ENCODE measurements around the gene ARID4A.
"Not testable (repeated sequence)": the region's sequence is repeated elsewhere in the genome, so short reads cannot be mapped to it uniquely, and the experiment has no call there.

ARID4A gene

DNA sequence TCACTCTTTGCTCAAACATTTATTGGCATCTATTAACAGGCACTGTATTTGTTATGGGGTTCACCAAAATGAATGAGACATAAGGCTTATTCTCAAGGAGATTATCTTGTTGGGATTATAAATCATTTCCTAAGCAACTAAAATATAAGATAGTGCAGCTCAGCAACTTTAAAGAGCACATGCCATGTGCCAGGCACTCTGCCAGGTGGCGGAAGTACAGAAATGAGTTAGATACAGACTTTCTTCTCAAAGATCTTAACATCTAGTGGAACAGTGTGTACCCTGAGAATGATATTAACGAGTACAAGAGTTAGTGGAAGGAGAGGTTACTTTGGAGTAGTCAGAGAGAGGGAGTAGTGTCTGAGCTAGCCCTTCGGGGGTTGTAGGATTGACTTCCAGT, 68.9 kb downstream of the ARID4A start:
- DNase-seq: no peak

DNA sequence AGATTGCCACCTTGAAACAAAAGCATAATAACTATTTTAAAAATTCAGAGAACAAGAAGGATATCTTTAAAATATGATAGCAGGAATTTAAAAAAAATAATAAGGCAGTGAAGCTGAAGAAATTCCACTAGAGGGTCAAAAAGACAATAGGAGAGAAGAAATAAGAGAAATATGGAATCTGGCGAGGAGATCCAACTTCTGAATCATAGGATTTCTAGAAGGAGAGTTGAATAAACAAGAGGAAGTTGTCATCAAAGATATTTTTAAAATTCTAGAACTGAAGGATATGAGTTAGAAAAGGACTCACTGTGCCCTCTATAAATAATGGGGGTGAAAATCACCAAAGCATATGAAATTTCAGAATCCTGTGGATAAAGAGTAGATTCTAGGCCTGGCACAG, 70.6 kb downstream of the ARID4A start:
- peak; percentile 42 for DNase-seq

DNA sequence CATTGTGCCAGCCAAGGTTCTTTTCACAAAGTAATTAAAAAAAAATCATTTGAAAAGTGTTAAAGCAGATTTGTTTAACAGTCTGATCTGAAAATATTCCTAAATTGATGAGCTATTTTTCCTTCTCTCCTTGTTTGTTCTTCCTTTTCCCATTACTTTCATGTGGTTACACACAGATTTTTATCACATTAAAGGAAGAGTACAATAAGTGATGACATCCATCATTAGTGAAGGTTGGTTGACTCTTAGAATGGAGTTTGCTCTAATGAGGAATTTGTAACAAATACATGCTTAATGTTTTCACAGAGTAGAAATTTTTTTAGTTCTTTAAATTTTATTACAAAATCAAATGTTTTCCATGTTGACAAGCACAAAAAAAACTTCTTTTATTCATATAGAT, 78.4 kb downstream of the ARID4A start:
- no peak for DNase-seq

DNA sequence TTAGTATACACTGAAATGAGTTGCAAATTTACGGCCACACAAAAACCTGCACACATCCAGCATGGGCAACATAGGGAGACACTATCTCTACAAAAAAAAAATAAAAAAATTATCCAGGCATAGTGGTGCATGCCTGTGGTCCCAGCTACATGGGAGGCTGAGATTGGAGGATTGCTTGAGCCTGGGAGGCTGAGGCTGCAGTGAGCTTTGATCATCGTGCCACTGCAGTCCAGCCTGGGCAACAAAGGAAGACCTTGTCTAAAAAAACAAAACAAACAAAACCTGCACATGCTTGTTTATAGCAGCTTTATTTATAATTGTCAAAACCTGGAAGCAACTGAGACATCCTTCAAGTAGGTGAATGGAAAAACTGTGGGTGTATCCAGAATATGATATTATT, 92.5 kb downstream of the ARID4A start:
- DNase-seq: no peak

DNA sequence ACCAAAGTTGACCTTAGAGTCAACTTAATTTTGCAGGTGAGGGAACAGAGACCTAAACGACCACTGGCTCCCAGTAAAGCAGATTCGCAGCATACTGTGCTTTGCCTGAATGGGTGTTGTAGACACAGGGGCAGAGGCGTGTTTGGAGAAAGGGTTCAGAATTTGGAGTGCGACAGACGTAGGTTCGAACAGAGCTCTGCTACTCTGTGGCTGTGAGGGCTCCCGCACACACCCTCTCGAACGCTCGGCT, 97.1 kb downstream of the ARID4A start:
- DNase-seq: no peak

DNA sequence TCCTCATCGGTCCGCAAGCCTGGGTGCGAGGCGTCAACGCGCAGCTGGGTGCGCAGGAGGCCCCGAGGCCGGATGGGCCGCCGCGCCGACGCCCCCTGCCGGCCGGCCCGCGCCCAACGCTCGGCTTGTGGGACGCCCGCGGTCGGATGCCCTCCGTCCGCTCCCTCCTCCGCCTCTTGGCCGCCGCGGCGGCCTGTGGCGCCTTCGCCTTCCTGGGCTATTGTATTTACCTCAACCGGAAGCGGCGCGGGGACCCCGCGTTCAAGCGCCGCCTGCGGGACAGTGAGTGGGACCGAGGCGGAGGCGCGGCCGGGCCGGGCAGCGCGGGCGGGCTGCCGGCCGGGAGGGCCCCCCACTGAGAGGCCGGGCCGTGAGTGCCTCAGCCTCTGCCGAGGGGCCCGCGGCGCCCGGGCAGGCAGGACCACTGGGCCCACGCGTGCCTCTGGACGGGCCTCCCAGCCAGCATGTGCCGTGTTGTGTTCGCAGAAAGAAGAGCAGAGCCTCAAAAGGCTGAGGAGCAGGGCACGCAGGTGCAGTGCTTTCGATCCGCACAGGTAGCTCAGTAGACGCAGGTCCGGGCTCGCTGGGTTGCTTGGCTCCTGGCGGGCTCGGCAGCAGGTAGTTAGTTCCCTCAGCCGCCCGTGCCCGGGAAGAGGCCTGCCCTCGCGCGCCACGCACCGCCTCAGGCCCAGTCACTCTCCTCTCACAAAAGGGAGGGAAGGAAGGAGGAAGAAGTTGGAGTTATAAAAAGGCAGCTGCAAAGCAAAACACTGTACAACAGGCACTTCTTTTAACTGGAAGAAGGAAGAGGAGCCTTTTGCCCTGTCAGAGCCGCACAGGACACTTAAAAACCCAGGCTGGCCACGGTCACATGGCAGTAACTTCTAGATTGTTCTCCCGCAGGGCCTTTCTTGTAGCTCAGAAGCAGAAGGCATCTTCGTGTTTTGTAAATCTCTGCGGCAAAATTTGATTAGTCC, 97.7 kb downstream of the ARID4A start, which contains the start of gene TOMM20L:
Gene TOMM20L (plus strand): TSS at position 119 of the 977 bp plus-strand sequence. CDS start 28 bp downstream, at position 147.
- peak; percentile 74 for DNase-seq

DNA sequence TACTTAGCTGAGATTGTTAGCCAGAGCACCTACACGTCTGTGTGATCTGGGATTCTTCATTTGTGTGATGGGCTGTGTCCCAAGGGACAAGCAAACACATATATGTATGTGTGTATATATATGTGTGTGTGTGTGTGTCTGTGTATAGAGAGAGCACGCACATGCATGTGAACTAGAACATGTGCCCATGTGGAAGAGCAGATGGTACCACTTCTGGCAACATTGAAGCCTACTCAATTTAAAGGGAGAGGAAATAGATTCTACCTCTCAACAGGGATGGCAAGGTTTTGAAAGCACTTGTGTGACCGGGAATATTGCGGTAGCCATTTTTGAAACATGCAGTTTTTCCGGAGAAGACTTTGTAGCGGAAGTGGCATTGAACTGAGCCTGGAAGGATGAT, 98.8 kb downstream of the ARID4A start:
- DNase-seq: no peak

DNA sequence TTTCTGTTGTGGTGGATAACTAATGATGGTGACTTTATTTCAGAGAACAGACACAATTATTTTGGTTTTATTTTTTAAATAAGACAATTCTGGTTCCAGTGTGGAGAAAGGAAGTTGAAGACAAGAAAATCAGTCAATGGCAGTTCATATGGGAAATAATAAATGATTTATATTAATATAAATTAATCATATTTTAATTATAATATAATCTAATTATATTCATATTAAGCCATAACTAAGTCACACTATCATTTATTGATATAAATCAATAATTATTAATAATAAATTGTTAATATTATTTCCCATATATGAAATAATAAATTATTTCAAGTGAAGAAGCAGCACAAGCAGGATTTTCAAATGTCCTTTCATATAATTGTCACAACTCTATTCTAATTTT, 100.1 kb downstream of the ARID4A start:
- DNase-seq: no peak

DNA sequence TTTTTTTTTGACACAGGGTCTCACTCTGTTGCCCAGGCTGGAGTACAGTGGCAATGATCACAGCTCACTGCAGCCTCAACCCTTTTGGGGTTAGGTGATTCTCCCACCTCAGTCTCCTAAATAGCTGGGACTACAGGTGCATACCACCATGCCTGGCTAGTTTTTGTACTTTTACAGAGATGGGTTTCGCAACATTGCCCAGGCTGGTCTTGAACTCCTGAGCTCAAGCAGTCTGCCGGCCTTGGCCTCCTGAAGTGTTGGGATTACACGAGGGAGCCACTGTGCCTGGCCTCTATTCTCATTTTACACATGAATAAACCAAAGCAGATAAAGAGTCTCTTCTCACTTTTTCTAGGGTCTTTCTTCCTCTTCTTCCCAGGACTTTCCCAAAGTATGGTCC, 100.5 kb downstream of the ARID4A start:
- no peak for DNase-seq

DNA sequence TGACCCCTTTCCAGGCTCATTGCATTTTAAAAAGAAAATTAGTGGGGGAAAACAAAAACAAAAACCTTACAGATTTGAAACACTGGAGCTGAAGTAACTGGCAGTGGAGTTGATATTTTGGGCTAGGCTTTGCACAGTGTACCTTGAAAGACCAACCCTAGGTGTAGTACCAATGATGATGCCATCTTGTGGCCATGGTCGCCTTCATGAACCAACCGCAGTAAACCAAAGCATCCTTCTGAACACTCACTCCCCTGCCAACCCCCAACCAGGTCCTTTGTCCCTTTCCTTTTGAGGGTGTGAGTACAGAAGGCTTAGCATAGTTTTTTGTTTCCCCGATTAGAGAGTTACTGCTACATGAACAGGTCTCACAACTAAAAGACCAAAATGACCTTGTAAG, 103.2 kb downstream of the ARID4A start:
- DNase-seq: no peak

DNA sequence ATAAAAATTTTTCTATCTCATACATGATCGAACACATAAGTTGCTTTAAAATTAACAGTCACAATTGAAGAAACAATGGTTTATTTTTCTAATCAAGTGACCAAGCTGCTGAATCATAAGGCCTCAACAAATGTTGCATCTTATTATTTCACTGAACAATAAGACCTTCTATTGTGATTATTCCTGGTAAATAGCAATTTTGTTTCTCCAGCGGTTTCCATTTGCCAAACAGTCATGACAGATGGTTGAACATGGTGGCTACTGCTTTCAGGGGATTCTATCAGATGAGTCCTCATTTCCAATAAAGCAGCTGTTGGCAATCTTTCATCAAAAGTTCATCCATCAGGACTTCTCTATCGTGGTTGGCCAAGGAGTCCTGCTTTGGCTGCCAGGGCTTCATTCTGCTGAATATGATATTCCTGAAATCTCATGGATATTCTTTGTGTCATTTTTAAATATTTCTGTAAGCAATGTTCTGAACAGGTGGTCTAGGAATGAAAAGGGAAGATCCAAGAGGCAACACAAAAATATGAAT, 110.4 kb downstream of the ARID4A start:
- no peak for DNase-seq

DNA sequence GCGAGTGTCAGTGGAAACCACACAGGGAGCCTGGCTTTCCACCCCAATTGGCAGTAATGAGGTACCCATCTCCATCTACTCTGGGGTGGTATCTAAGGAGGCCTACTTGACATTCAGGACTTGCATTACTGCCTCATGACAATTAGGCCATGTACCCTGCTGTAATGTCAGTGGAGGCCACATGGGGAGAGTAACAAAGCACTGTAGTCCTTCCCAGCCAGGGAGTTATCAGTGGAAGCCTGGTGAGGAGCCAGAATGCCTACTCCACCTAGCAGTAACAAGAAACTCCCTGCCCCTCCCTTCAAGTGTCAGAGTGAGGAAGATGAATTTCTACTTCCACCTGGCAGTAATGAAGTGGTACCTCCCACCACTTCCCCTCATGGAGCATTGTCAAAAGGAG, 116.5 kb downstream of the ARID4A start:
- DNase-seq: peak; percentile 2

DNA sequence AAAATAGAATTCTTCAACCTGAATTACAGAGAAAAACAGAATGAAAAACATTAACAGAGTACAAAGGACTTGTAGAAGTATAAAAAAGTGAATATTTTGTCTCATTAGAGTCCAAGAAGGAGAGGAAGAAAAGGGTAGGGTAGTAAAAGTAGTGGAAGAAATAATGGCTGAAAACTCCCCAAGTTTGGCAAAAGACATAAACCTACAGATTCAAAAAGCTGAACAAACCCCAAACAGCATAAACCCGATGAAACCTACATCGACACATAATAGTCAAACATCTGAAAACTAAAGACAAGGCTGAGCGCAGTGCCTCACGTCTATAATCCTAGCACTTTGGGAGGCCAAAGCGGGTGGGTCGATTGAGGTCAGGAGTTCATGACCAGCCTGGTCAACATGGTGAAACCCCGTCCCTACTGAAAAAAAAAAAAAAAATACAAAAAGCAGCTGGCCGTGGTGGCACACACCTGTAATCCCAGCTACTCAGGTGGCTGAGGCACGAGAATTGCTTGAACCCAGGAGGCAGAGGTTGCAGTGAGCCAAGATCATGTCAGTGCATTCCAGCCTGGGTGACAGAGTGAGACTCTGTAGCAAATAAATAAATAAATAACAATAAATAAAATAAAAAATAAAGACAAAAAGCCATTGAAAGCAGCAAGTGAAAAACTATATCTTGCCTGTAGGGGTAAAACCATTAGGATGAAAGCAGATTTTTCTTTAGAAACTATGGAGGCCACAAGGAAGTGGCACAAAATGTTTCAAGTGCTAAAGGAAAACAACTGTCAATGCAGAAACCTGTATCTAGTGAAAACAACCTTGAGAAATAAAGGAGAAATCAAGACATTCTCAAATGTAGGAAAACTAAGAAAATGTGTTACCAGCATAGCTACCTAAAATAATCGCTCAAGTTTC, 117.5 kb downstream of the ARID4A start:
- DNase-seq: no peak

DNA sequence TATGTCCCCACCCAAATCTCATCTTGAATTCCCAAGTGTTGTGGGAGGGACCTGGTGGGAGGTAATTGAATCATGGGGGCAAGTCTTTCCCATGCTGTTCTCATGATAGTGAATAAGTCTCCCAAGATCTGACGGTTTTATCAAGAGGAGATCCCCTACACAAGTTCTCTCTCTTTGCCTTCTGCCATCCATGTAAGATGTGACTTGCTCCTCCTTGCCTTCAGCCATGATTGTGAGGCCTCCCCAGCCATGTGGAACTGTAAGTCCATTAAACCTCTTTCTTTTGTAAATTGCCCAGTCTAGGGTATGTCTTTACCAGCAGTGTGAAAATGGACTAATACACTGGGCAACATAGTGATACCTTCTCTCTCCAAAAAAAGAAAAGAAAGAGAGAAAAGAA, 118.6 kb downstream of the ARID4A start:
- not testable (repeated sequence) for DNase-seq
